ENCODE data around the gene C4orf50.

The C4orf50 gene

GRCh38 chr4:5852523-5853202 is 165.6 kb downstream of the C4orf50 start:
- DNase-seq: no peak

DNA sequence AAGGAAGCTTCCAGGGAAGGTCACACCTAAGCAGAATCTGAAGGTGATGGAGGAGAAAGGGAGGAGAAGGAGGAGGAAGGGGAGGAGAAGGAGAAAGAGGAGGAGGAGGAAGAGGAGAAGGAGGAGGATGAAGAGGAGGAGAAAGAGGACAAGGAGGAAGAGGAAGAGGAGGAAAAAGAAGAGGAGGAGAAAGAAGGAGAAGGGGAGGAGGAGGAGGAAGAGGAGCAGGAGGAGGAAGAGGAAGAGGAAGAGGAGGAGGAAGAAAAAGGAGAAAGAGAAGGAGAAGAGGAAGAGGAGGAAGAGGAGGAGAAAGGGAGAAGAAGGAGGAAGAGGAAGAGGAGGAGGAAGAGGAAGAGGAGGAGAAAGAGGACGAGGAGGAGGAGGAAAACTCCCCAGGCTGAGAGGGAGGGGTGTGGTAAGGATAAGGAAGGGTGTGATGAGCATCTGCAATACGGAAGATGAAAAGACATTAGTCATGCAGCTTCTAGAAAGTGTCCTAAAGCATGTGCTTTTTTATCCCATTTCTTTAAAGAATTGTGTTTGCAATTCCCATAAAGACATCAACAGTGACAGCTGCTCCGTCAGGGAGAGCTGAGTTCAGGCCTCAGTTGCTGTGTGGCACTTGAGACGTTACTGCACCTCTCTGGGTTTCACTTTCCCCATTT is 166.5 kb downstream of the C4orf50 start:
- no peak for DNase-seq

Data from hippocampal formation (tissue), 2 donors.